Panc1 (cell line): Measurements from ENCODE around the gene CHTOP. TPM values are rescaled to one million over a fixed set of nuclear protein-coding genes. Genes with fewer than 3 reads are reported as not detected.

Experiments used
- ATAC-seq: fragments of 200-7000 bp; cut with Tn5 transposase; 2 replicates; pipeline ENCODE4 v1.9.1; 2020; ENCODE audit warnings: mild to moderate bottlenecking, moderate library complexity
- BruUV-seq: library from RNA; stranded (reverse); fragments of 400-500 nt; replicated peaks from 2 replicates; lab custom pipeline; 2021; lab: Mats Ljungman, UMichigan
- CTCF ChIA-PET: fragments of 300-600 bp; sonication (Branson Sonifier 250); formaldehyde crosslinking; loops from one replicate; lab custom pipeline; 2022; ENCODE audit warnings: antibody characterized with exemption; lab: Charles Lee
- POLR2A ChIA-PET: fragments of 300-600 bp; sonication (Branson Sonifier 250); formaldehyde crosslinking; loops from one replicate; lab custom pipeline; 2022; ENCODE audit warnings: antibody characterized with exemption; lab: Charles Lee
- DNase-seq: peaks from one replicate; pipeline ENCODE4 v3.0.0-alpha.2; 2010; ENCODE audit warnings: low read depth, low spot score
- H3K27ac ChIP-seq: 2 replicates; pipeline ENCODE4 v1.5.1; 2011; ENCODE audit warnings: mild to moderate bottlenecking, low read length, inconsistent platforms
- H3K27me3 ChIP-seq: fragments of 200-500 bp; sonication (Bioruptor generic); 2 replicates; pipeline ENCODE4 v1.6.0; 2014; ENCODE audit warnings: low read length, inconsistent platforms; ENCODE audit not compliant: control insufficient read depth, insufficient read depth
- H3K36me3 ChIP-seq: fragments of 200-500 bp; sonication (Bioruptor generic); 2 replicates; pipeline ENCODE4 v1.5.1; 2014; ENCODE audit warnings: inconsistent platforms, mild to moderate bottlenecking, low read length, moderate library complexity; ENCODE audit not compliant: control insufficient read depth, insufficient read depth
- H3K4me1 ChIP-seq: 2 replicates; pipeline ENCODE4 v1.5.1; 2011; ENCODE audit warnings: inconsistent platforms, mild to moderate bottlenecking, low read length, moderate library complexity; ENCODE audit not compliant: control insufficient read depth, insufficient read depth
- H3K4me3 ChIP-seq, 2 experiments: 2 replicates each; pipeline ENCODE4 v1.5.1; 2011 to 2012; ENCODE audit warnings: low read depth in 2 of 2, low read length in 2 of 2, mild to moderate bottlenecking in 2 of 2, inconsistent platforms in 1 of 2, moderate library complexity in 1 of 2
- H3K9me3 ChIP-seq: fragments of 200-500 bp; sonication (Bioruptor generic); 2 replicates; pipeline ENCODE4 v1.5.1; 2014; ENCODE audit warnings: low read depth, mild to moderate bottlenecking, inconsistent platforms, low read length, moderate library complexity; ENCODE audit not compliant: control insufficient read depth, insufficient read depth
- CTCF ChIP-seq: fragments of 450-650 bp; IDR thresholded peaks from 2 replicates; pipeline ENCODE4 v1.5.1; 2017; ENCODE audit warnings: mild to moderate bottlenecking
- POLR2AphosphoS5 ChIP-seq: IDR thresholded peaks from 2 replicates; pipeline ENCODE4 v1.6.1; 2012; ENCODE audit warnings: mild to moderate bottlenecking, low read depth, low read length, moderate library complexity
- REST ChIP-seq, 2 experiments: IDR thresholded peaks; 2 replicates each; pipeline ENCODE4 v1.6.1; 2011 to 2012; ENCODE audit warnings: low read depth in 2 of 2, control low read depth in 1 of 2, low read length in 1 of 2, mild to moderate bottlenecking in 1 of 2, moderate library complexity in 1 of 2; ENCODE audit not compliant: insufficient read depth in 1 of 2
- SIN3A ChIP-seq: IDR thresholded peaks from 2 replicates; pipeline ENCODE4 v1.6.1; 2012; ENCODE audit warnings: low read depth, mild to moderate bottlenecking, low read length, moderate library complexity, borderline replicate concordance; ENCODE audit not compliant: insufficient read depth
- TCF7L2 ChIP-seq: IDR thresholded peaks from 2 replicates; pipeline ENCODE4 v1.6.1; 2011; ENCODE audit warnings: mild to moderate bottlenecking, low read depth, low read length, inconsistent platforms
- in situ Hi-C: cut with HindIII; loops from 2 replicates; pipeline ENCODE4 v1.10.0; 2016; ENCODE audit warnings: low sequenced_read_pairs, low pct_unique_long_range_greater_than_20kb
- intact Hi-C: fragments of 100-400 bp; cut with micrococcal nuclease; formaldehyde crosslinking; loops from one replicate; pipeline ENCODE4 v1.10.0; 2022; ENCODE audit not compliant: unreplicated experiment
- total RNA-seq: library from RNA; stranded (reverse); gene quantifications from one replicate; pipeline ENCODE4 v1.2.1, GENCODE V29; 2021; ENCODE audit not compliant: unreplicated experiment

Gene CHTOP
- total RNA-seq, 1 experiment from 2014 or later, result 87.0 TPM

DNA sequence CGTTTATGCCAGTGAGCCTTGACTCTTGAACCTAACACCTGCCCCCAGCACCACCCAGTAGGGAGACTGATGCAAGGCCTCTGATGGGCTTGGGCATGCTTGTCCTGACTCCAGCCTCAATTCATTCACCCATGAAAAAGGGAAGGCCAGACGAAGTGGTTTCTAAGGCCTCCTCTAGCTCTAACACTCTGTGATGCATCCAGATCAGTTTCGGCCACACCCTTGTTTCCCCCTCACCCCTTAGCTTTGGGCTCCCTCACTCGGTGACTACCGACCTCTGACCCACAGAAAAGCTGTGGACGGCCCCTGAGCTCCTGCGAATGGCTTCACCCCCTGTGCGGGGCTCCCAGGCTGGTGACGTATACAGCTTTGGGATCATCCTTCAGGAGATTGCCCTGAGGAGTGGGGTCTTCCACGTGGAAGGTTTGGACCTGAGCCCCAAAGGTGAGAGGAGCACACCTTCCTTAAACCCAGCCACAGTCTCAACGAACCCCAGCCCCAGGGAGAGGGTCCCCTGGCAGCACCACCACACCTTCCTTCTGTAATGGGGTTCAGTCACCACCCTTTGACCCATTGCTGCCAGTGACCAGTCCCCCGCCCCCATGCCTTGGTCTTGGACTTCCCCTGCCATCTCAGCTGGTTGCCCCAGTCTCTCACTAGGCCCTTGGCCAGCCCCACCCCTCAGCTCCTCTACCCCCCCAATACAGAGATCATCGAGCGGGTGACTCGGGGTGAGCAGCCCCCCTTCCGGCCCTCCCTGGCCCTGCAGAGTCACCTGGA is 53.7 kb downstream of the CHTOP start:
- Histone ChIP-seq H3K9me3 (no peaks in the 10 kb centered on the region), H3K4me1 (no peaks in the 10 kb centered on the region), H3K27ac (no peak overlapping the region), H3K4me3 (no peak overlapping the region), H3K36me3 (no peaks in the 10 kb centered on the region), H3K27me3 (no peaks in the 10 kb centered on the region)
- no peak for TF ChIP-seq POLR2AphosphoS5
- intact Hi-C loops (no loop called here), in situ Hi-C loops (no loop called here)
- no TSS peak for BruUV-seq
- ATAC-seq (no peak), DNase-seq (no peak)
- POLR2A ChIA-PET, result no interaction called here
- CTCF ChIA-PET, result no interaction called here

- no peak overlapping the region for H3K4me3 ChIP-seq
- TF ChIP-seq POLR2AphosphoS5 (no peak), SIN3A (no peak), REST (IDR thresholded peaks at IDR 0.05; ENCODE audit: insufficient read depth in 1 of 2, low read depth in 2 of 2, low read length in 1 of 2) (no peak), CTCF (no peak), TCF7L2 (no peak)
- no peaks in the 10 kb centered on the region for H3K36me3 ChIP-seq
- ATAC-seq (no peak), DNase-seq (no peak)
- H3K9me3 ChIP-seq, result no peaks in the 10 kb centered on the region
- CTCF ChIA-PET, result no interaction called here
- in situ Hi-C loops (no loop called here), intact Hi-C loops (no loop called here)
- BruUV-seq, result no TSS peak
- POLR2A ChIA-PET, result no interaction called here
- H3K4me1 ChIP-seq, result no peaks in the 10 kb centered on the region
- no peak overlapping the region for H3K27ac ChIP-seq
- no peaks in the 10 kb centered on the region for H3K27me3 ChIP-seq
Measured at GRCh38 chr1:153688276-153688675, 54.4 kb downstream of the CHTOP start.

DNA sequence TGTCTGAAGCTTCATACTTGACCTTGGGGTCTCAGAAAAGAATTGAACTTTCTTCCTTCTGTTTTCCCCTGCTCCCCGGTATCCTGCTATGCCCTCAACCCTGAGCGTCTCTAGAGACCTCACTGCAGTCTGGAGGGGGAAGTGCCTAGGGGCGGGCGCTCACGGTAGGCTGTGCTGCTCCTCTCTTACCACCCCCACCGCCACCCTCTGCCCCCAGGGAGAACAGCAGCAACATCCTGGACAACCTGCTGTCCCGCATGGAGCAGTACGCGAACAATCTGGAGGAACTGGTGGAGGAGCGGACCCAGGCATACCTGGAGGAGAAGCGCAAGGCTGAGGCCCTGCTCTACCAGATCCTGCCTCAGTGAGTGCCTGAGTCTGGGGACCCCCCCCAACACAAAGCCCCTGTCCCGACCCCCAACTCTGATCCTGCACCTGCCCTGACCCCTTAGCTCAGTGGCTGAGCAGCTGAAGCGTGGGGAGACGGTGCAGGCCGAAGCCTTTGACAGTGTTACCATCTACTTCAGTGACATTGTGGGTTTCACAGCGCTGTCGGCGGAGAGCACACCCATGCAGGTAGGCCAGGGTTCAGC is 55.0 kb downstream of the CHTOP start:
- H3K4me3 ChIP-seq, result no peak overlapping the region
- in situ Hi-C loops (no loop called here), intact Hi-C loops (no loop called here)
- ChIA-PET POLR2A (no interaction called here), CTCF (interaction anchor here (0.5 to 0.7 kb wide), 2 partner anchors 14 to 43 kb away, joined by 3 read pairs; no protein-coding TSS in a partner anchor)
- ATAC-seq (no peak), DNase-seq (no peak)
- BruUV-seq, result no TSS peak
- no peak overlapping the region for H3K27ac ChIP-seq
- H3K9me3 ChIP-seq, result no peaks in the 10 kb centered on the region
- TF ChIP-seq REST (IDR thresholded peaks at IDR 0.05; ENCODE audit: insufficient read depth in 1 of 2, low read depth in 2 of 2, low read length in 1 of 2) (no peak), CTCF (no peak), SIN3A (no peak), TCF7L2 (no peak), POLR2AphosphoS5 (no peak)
- no peaks in the 10 kb centered on the region for H3K27me3 ChIP-seq
- H3K4me1 ChIP-seq, result no peaks in the 10 kb centered on the region
- H3K36me3 ChIP-seq, result no peaks in the 10 kb centered on the region
